Stomach (tissue), 9 donors: ENCODE results near the gene ITPKC. TPM values are rescaled to one million over a fixed set of nuclear protein-coding genes. Genes with fewer than 3 reads are reported as not detected.
"Not testable (repeated sequence)": the region's sequence is repeated elsewhere in the genome, so short reads cannot be mapped to it uniquely, and the experiment has no call there.

ENCODE experiments used
- DNase-seq, 2 donors: peaks; one replicate each; pipeline versions ENCODE4 v3.0.0 to v3.0.0-alpha.2; 2013 to 2019
- H3K27ac ChIP-seq, 5 donors: fragments of 200-600 bp in 4 of 5; sonication (generic) in 4 of 5; one replicate each; pipeline ENCODE4 v1.5.1; 2013 to 2019; ENCODE audit warnings: mild to moderate bottlenecking in 1 of 5, moderate library complexity in 1 of 5
- H3K27me3 ChIP-seq, 3 donors: fragments of 200-600 bp; sonication (generic); one replicate each; pipeline ENCODE4 v1.5.1; 2017 to 2019; ENCODE audit warnings: mixed run types in 1 of 3
- H3K36me3 ChIP-seq, 4 donors: fragments of 200-600 bp; sonication (generic); 1 replicate in 3 of 4; 2 replicates in 1 of 4; pipeline ENCODE4 v1.5.1; 2016 to 2019
- H3K4me1 ChIP-seq, 4 donors: fragments of 200-600 bp; sonication (generic); one replicate each; pipeline ENCODE4 v1.5.1; 2016 to 2019
- H3K4me3 ChIP-seq, 4 donors: fragments of 200-600 bp; sonication (generic) in 3 of 4; one replicate each; pipeline ENCODE4 v1.5.1; 2016 to 2019; ENCODE audit warnings: mild to moderate bottlenecking in 1 of 4
- H3K9me3 ChIP-seq, 4 donors: fragments of 200-600 bp; sonication (generic); one replicate each; pipeline ENCODE4 v1.5.1; 2016 to 2019
- CTCF ChIP-seq, 7 experiments: fragments of 450-650 bp in 4 of 7; fragments of 200-600 bp in 3 of 7; sonication (generic) in 3 of 7; IDR thresholded peaks; one replicate each; pipeline ENCODE4 v1.5.1; 2016 to 2019; ENCODE audit warnings: antibody characterized with exemption in 7 of 7, control low read depth in 2 of 7, mild to moderate bottlenecking in 1 of 7
- EP300 ChIP-seq: sonication (generic); formaldehyde crosslinking; IDR thresholded peaks from one replicate; pipeline ENCODE4 v1.6.1; 2017; ENCODE audit warnings: antibody characterized with exemption
- POLR2A ChIP-seq, 4 donors: fragments of 450-650 bp; IDR thresholded peaks; one replicate each; pipeline ENCODE4 v1.6.1; 2016; ENCODE audit warnings: antibody characterized with exemption in 4 of 4, control low read depth in 2 of 4, mild to moderate bottlenecking in 1 of 4, moderate library complexity in 1 of 4
- POLR2AphosphoS5 ChIP-seq, 3 donors: sonication (generic); formaldehyde crosslinking; IDR thresholded peaks; one replicate each; pipeline ENCODE4 v1.6.1; 2016; ENCODE audit warnings: antibody characterized with exemption in 3 of 3
- WGBS, 5 donors: extraction: QIAGEN DNeasy Blood & Tissue Kit in 3 of 5; methylation state at CpG; one replicate each; pipeline versions ENCODE4 v1.1.5 to v1.1.7; 2013 to 2018; 5-methylcytosine and 5-hydroxymethylcytosine counted together
- intact Hi-C: fragments of 100-400 bp; cut with DNase I; formaldehyde crosslinking; loops from one replicate; pipeline ENCODE4 v1.15.1; 2023; ENCODE audit warnings: low total_unique reads
- polyA plus RNA-seq, 3 donors: library from polyadenylated mRNA; stranded (reverse); fragments of 200-250 nt; gene quantifications; one replicate each; pipeline ENCODE4 v1.2.3, GENCODE V29; 2013
- total RNA-seq, 5 donors: library from RNA; depleted of rRNA; stranded (reverse); fragments of >200 nt; gene quantifications; one replicate each; pipeline versions ENCODE4 v1.1.0 to v1.2.3, GENCODE V29; 2014 to 2016
- donor health status: healthy with polysubstance abuse.
- donor health status: Bipolar disorder and iron deficiency.
- donor health status: healthy.

Gene ITPKC
- total and polyA plus RNA-seq, 8 donors, result 17.8 to 84.0 (median 26.9) TPM

DNA sequence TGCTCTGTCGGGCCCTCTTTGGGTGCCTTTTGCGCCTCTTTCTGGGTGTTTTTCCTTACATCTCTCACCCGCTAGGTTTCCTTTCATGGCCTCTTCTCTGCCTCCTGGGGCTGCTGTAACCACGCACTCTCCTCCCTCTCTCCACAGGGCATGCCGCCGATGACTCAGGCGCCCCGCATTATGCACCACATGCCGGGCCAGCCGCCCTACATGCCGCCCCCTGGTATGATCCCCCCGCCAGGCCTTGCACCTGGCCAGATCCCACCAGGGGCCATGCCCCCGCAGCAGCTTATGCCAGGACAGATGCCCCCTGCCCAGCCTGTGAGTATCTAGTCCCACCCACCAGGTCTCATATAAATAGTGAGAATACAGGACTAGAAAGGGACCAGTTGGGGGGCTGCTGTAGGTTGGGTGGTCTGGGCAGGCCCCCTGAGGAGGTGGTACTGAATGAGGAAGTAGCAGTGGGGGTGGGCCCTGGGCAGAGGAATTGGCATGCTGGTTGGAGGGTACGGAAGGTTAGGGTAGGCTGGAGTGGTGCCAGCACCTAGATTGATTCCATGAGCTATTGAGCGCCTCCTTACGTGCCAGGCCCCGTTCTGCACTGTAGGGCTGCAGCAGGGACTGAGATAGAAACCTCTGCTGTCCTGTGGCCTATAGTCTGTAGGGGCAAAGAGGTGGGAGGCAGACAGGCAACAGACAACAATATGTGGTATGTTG lies 46.0 kb downstream of the ITPKC start:
- no peaks in the 10 kb centered on the region for H3K27me3 ChIP-seq
- no peak overlapping the region for H3K4me3 ChIP-seq
- peaks cover 85 to 100% (median 100%) of the 10 kb centered on the region in 4 donors for H3K36me3 ChIP-seq
- H3K9me3 ChIP-seq, result no peaks in the 10 kb centered on the region
- intact Hi-C loops, result no loop called here
- TF ChIP-seq POLR2A (IDR thresholded peaks at IDR 0.05) (no peak), POLR2AphosphoS5 (IDR thresholded peaks at IDR 0.05) (no peak), CTCF (IDR thresholded peaks at IDR 0.05) (no peak), EP300 (no peak)
- no peak for DNase-seq
- H3K27ac ChIP-seq, result peak overlapping the region in 1 of 5 donors; percentile 2
- H3K4me1 ChIP-seq, result no peaks in the 10 kb centered on the region
- 85 to 91% (median 88%) methylated on average over 17 of the region's 17 CpGs for WGBS, 5 donors

DNA sequence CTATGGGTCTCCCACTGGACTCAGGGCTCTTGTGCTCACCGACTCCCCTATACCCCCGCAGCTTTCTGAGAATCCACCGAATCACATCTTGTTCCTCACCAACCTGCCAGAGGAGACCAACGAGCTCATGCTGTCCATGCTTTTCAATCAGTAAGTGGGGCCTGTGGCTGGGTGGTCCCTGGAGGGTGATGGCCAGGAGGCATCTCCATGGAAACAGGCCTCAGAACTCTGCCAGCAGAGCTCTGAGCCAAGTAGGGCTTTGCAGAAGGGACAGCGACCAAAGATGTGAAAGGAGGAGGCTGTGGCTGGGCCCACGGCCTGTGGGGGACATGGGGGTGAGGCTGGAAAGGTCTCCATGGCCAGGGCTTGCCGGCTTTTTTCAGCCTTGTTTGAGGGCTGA lies 46.6 kb downstream of the ITPKC start:
- H3K4me1 ChIP-seq, result no peaks in the 10 kb centered on the region
- no peak overlapping the region for H3K27ac ChIP-seq
- no peaks in the 10 kb centered on the region for H3K9me3 ChIP-seq
- intact Hi-C loops, result no loop called here
- no peak overlapping the region for H3K4me3 ChIP-seq
- DNase-seq, result no peak
- WGBS, 5 donors, result 85 to 96% (median 94%) methylated on average over 7 of the region's 7 CpGs
- H3K36me3 ChIP-seq, result peaks cover 79 to 100% (median 97%) of the 10 kb centered on the region in 4 donors
- H3K27me3 ChIP-seq, result no peaks in the 10 kb centered on the region
- no peak for TF ChIP-seq POLR2AphosphoS5 (IDR thresholded peaks at IDR 0.05)
- TF ChIP-seq EP300, result no peak
- TF ChIP-seq POLR2A (IDR thresholded peaks at IDR 0.05), result no peak
- TF ChIP-seq CTCF (IDR thresholded peaks at IDR 0.05), result no peak

DNA sequence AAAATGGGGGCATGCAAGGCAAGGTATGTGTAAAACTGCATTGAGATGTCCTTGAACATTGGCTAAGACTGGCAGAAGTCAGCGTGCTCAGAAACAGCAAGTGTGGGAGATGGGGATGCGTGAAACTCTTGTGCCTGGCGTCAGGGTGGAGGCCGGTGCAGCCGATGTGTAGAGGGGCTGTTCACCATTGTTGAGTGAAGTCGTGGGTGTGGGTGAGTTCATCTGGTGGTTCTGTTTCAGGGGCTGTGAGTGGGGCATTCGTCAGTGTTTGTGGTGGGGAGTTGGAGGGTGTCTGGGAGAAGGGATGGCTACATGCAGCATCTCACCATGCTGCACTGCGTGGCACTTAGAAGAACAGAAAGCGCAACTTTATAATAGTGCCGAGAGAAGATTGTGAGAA lies 47.1 kb downstream of the ITPKC start:
- Histone ChIP-seq H3K9me3 (no peaks in the 10 kb centered on the region), H3K27me3 (no peaks in the 10 kb centered on the region), H3K4me1 (no peaks in the 10 kb centered on the region), H3K36me3 (peaks cover 76 to 100% (median 96%) of the 10 kb centered on the region in 4 donors), H3K4me3 (no peak overlapping the region), H3K27ac (no peak overlapping the region)
- WGBS, 5 donors, result 85 to 92% (median 89%) methylated on average over 10 of the region's 10 CpGs
- TF ChIP-seq POLR2A (IDR thresholded peaks at IDR 0.05), result no peak
- TF ChIP-seq EP300, result no peak
- no peak for TF ChIP-seq POLR2AphosphoS5 (IDR thresholded peaks at IDR 0.05)
- no peak for TF ChIP-seq CTCF (IDR thresholded peaks at IDR 0.05)
- DNase-seq, result no peak
- intact Hi-C loops, result no loop called here

DNA sequence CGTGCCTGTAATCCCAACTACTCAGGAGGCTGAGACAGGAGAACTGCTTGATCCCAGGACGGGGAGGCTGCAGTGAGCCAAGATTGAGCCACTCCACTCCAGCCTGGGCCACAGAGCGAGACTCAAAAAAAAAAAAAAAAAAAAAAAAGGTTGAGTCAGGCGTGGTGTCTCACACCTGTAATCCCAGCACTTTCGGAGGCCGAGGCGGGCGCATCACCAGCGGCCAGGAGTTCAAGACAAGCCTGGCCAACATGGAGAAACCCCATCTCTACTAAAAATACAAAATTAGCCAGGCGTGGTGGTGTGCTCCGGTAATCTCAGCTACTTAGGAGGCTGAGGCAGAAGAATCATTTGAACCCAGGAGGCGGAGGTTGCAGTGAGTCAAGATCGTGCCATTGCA lies 49.5 kb downstream of the ITPKC start:
- H3K27me3 ChIP-seq, DNase-seq, H3K9me3 ChIP-seq, H3K4me1 ChIP-seq, H3K4me3 ChIP-seq, intact Hi-C loops, H3K27ac ChIP-seq: not testable (repeated sequence)
- peaks cover 53 to 91% (median 75%) of the 10 kb centered on the region in 4 donors for H3K36me3 ChIP-seq
- WGBS, 5 donors, result 93 to 96% (median 94%) methylated on average over 12 to 13 of the region's 13 CpGs

GRCh38 chr19:40768869-40769268 lies 52.0 kb downstream of the ITPKC start:
- H3K27ac ChIP-seq, result no peak overlapping the region
- intact Hi-C loops, result no loop called here
- no peak for DNase-seq
- H3K9me3 ChIP-seq, result no peaks in the 10 kb centered on the region
- TF ChIP-seq EP300 (no peak), POLR2A (IDR thresholded peaks at IDR 0.05) (no peak), CTCF (IDR thresholded peaks at IDR 0.05) (no peak), POLR2AphosphoS5 (IDR thresholded peaks at IDR 0.05) (no peak)
- 70 to 85% (median 75%) methylated on average over 5 of the region's 5 CpGs for WGBS, 5 donors
- H3K4me3 ChIP-seq, result no peak overlapping the region
- H3K27me3 ChIP-seq, result no peaks in the 10 kb centered on the region
- H3K4me1 ChIP-seq, result no peaks in the 10 kb centered on the region
- peaks cover 29 to 66% (median 55%) of the 10 kb centered on the region in 4 donors for H3K36me3 ChIP-seq

DNA sequence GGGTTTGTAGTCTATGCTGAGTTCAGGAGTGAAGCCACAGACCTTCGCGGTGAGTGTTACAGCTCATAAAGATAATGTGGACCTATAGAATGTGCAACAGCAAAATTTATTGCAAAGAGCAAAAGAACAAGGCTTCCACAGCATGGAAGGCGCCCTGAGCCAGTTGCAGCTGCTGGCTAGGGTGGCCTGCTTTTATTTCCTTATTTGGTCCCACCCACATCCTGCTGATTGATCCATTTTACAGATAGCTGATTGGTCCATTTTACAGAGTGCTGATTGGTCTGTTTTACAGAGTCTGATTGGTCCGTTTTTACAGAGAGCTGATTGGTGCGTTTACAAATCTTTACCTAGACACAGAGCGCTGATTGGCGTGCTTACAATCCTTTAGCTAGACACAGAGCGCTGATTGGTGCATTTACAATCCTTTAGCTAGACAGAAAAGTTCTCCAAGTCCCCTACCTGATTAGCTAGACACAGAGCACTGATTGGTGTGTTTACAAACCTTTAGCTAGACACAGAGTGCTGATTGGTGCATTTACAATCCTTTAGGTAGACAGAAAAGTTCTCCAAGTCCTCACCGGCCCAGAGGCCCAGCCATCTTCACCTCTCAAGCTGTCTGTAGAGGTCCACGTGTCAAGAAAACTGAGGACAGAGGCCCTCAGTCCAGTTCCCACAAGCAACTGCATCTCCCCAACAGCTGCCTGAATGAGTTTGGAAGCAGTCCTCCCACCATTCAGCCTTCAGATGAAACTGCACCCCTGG lies 54.4 kb downstream of the ITPKC start:
- DNase-seq, H3K9me3 ChIP-seq, intact Hi-C loops, H3K27ac ChIP-seq, H3K4me1 ChIP-seq, H3K27me3 ChIP-seq, H3K4me3 ChIP-seq: not testable (repeated sequence)
- peaks cover 4 to 42% (median 31%) of the 10 kb centered on the region in 4 donors for H3K36me3 ChIP-seq
- 93 to 97% (median 95%) methylated on average over 10 of the region's 10 CpGs for WGBS, 5 donors
